HG03196 (cell line): Measurements from ENCODE around the gene INPP5D.

ENCODE experiments used
- ATAC-seq: cut with Tn5 transposase; IDR thresholded peaks from one replicate; pipeline ENCODE4 v1.9.1; 2021; ENCODE audit not compliant: unreplicated experiment

INPP5D gene

DNA sequence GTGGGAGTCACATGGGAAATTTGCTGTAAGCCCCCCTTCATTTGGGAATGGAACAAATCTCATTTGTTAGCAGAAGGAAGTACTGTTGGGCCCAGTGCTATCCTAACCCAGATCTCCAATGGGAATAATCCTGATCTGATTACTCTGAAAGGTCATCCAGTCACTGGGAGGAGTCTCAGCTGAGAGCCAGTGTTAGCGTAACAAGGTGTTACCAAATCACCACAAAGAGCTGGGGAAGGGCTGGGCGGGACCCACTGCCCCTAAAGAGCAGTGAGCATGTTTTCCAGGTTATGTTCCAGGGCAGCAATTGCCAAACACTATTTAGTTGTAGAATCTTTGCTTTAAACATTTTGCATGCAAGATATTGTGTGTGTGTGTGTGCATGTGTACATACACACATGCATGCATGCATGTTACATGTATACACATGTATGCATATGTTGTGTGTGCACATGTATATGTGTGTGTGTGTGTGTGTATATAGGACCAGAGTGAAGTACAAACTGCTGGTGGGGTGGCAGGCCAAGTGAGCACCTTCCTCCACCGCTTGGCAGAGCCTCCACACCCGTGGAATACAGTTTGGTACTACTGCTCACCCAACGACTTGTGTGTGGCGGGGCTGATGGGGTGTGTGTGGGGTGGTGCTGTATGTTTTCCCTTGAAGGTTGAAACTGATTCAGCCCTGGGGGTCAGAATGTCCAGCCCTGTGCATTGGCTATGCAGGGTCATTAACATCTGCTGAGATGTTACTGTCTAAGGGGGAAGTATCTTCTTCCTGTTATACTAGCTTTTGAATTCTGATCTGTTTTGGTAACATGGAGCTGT lies 15.2 kb downstream of the INPP5D start:
- ATAC-seq, result peak; percentile 26

DNA sequence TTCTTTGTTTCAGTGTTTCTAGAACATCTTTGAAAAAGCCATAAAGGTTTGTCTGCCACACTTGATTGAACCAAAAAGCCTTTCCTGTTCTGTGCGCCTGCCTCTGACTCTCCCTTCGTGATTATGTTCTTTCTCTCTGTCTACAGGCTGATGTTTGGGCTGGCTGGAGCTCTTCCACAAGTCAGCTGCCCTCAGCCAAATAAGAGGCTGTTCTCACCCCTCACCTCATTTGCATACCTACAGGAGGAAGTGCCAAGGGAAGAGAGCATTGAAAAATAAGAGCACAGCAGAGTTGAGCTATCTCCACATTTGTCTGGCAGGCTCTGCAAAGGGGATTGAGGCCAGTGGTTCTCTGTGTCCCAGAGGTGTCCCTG lies 15.8 kb downstream of the INPP5D start:
- peak; percentile 46 for ATAC-seq

DNA sequence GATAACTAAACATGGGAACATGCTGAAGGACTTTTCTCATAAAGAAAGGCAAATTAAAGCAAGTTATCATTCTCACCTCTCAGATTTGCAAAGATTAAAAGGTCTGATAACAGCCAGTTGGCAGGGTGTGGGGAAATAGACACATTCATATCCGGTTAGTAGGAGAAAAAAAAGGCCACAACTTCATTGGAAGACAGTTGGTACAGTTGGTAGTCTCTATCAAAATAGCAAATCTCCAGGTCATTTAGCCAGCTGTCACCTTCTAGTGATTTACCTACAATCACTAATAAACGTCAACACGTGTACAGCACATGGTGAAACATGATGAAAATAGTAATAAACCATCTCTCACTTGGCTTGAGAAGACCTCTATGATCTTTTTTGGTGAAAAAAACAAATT lies 16.6 kb downstream of the INPP5D start:
- no peak for ATAC-seq

DNA sequence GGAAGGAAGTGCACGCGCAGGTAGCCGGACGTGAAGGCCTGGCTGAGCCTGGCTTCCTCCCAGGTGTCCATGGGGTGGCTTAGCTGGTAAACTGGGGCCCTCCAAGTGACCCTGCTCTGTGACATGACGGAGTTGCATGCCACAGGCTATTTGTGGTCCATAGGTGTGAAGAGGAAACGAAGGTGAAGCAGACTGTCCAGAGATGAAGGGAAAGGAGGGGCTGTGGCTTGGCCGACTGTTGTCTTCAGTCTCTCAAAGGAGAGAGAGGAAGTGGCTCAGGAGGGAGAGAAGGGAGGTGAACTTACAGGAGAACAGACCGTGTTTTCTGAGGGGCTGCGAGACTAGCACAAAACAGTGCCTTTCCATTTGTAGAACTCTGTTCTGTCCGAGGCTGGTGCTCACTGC lies 19.3 kb downstream of the INPP5D start:
- ATAC-seq, result peak; percentile 39

DNA sequence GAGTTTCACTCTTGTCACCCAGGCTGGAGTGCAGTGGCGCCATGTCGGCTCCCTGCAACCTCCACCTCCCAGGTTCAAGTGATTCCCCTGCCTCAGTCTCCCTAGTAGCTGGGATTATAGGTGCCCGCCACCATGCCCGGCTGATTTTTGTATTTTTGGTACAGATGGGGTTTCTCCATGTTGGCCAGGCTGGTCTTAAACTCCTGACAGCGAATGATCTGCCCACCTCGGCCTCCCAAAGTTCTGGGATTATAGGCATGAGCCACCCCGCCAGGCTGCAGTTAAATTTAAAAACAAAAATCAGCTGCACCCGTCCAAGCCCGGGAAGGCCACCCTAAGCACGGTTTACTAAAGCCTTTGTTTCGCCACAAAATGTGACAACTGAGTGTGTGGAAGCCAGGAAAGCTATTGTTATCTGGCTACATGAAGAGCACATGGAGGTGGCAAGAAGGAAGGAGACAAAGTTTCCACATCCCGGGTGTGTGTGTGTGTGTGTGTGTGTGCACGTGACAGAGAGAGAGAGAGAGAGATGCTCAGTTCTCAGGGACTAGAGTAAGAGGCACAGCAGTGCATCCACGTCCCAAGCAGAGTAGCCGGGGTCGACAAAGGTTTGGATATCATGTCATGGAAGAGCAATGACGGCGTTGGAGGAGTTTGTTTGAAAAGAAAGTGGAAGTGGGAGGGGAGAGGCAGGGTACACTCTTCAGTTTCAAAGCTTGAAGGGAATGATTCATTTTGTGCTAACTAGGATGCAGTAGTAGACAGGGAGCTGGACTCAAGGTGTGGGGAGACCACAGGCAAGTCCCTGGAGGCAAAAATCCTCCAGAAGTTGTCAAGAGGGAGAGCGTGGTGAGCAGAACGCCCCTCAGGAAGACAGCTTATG lies 20.1 kb downstream of the INPP5D start:
- ATAC-seq, result no peak

DNA sequence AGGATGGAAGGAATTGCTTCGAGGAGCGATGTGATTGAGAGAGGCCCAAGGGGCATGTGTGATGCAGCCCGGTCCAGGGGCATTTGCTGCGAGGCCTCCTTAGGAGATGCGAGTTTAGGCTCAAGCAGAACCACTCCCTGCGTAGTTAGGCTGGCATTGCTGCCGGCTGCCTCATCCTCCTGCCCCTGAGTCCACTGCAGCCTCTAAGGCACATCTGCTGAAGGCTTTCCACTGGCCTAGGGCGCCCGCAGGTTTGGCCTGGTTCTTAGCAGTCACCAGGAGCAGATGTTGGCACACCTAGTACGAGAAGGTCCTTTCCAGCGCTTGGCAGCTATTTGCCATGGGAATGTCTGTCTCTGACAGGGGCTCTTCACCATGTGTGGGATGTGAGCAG lies 20.7 kb downstream of the INPP5D start:
- no peak for ATAC-seq

DNA sequence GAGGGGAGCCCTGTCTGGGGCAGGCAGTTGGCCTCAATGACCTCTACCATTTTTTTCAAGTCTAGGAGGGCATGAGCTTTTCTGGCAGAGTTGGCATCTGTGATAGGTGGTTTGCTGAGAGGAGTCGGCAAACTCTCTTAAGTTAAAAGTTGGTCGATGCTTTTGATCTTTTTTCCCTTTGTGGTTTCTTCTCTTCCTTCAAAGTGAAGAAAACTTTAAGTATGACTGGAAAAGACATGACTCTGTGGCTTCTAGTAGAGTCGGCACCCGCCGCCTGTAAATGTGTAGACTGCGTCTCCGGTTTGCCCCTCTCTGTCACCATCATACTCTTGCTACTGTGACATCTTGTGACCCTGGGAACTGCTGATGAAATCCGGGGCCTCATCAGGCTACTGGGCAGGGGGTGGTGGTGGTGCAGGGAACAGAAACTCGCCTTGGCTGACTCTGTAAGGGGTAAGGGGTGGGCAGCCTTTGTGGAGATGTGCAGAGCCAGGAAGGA lies 21.1 kb downstream of the INPP5D start:
- no peak for ATAC-seq

DNA sequence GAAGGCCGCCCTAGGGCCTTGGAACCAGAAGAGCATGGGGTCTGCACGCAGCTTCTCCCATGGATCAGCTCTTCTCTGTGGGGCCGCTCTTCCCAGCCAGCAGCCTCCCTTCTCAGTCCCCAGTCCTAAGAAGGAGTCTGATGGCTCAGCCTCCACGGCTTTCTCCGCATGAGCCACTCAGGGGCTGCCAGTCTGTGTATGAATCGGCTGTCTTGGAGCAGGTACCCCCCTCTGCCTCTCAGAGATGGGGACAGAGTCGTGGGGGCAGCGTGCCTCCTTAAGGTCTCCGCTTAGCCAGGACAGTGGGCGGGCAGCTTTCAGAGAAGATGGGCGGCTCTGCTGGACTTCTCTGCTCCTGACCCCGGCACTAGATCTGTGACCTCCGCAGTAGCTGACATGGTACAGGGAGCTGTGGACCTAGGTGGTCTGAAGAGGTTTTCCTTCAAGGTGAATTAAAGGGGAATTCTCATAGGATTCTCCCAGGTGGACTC lies 21.6 kb downstream of the INPP5D start:
- peak; percentile 0 for ATAC-seq

DNA sequence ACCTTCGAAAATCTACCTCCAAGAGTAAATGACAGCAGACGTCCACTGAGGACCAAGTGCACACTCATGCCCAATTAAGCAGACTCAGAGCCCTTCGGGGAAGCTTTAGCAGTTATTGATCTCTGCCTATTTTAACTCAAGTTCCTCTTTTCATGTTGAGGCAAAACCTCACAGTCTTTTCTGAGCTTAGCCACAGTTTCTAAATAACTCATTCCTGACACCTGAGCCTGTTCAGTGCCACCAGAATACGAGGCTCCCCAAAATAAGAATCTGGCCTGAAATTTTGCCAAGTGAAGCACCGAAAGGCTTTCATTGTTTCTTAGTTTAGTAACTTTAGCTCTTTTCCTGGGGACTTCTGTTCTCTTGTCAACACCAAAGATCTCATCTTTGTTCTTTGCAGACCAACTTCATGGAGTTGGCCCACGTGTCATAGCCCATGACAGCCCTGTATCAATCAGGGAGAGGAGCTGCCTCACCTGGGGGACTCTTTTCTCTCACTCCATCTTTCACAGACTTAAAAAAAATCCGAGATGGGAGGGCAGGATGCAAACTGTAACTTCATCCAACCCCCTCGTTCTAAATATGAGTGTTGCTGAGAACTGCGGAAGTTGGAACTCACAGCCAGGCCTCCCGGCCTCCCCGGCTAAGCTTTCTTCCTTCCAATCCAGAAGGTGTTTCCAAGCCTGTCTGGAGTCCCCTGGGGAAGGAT lies 22.2 kb downstream of the INPP5D start:
- peak; percentile 39 for ATAC-seq

DNA sequence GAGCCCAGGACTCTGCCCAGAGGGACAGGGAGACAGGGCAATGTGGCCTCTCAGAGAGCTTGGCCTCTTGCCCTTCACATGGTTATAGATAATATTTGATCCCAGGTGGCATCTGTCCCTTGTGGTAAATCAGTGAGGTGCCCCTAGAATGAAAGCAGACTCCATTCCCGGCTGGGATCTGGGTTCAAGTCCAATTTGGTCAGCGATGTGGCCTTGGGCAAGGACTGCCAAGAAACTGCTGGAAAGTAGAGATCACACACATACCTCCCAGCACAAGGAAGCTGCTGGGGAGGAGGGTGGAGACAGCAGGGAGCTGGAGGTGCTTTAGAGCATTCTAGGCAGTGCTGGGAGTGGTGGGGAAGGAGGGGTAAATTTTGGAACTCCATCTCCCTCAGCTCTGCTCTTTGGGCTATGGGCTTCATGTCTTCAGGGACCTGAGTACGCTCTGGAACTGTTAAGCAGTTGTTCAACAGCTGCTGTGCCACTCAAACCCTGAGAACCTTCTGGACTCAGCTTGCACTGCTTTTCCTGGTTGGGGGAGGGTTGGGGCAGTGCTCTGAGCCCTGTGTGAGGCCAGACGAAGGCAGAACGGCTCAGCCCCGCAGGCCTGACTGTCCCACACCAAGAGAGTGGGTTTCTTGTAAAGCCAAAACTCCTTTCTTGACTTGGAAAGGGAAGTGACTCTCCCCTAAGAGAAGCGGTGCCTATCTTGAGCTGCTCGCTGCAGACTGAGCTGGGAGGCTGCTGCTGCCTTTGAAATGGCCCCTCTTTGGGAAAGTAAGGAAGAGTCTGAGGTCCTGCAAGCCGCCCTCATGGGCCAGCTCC lies 23.0 kb downstream of the INPP5D start:
- ATAC-seq, result no peak

DNA sequence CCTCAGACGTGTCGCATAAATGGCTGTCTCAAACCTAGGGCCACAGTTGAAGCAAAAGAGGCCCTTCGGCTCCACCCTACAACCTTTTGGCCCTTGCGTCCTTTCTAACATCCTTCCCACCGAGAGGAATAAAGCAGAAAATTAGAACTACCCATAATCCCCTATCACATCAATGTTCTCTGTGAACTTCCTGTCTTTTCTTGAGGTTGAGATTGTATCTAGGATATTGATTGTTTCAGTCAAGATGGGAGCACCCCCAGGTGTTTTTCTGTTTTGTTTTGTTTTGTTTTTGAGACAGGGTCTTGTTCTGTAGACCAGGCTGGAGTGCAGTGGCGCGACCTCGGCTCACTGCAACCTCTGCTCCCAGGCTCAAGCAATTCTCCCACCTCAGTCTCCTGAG lies 23.6 kb downstream of the INPP5D start:
- ATAC-seq, result no peak

DNA sequence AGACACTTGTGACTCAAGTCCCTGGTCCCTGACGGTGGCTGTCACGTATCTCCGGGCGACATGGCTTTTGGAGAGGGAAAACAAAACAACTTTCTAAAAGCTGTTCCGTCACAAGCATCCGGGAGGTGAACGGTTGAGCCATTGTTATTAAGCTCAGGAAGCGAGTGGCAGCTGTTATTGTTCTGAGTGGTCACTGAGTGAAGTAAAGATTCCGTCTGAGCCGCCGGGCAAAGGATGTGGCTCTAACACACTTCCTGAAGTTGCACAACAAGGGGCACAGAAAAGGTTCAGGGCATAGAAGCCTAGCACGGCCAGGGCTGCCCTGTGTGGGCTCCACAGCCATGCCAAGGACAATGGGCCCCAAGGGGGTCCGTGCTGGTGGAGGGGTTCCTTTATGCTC lies 24.3 kb downstream of the INPP5D start:
- peak; percentile 36 for ATAC-seq

DNA sequence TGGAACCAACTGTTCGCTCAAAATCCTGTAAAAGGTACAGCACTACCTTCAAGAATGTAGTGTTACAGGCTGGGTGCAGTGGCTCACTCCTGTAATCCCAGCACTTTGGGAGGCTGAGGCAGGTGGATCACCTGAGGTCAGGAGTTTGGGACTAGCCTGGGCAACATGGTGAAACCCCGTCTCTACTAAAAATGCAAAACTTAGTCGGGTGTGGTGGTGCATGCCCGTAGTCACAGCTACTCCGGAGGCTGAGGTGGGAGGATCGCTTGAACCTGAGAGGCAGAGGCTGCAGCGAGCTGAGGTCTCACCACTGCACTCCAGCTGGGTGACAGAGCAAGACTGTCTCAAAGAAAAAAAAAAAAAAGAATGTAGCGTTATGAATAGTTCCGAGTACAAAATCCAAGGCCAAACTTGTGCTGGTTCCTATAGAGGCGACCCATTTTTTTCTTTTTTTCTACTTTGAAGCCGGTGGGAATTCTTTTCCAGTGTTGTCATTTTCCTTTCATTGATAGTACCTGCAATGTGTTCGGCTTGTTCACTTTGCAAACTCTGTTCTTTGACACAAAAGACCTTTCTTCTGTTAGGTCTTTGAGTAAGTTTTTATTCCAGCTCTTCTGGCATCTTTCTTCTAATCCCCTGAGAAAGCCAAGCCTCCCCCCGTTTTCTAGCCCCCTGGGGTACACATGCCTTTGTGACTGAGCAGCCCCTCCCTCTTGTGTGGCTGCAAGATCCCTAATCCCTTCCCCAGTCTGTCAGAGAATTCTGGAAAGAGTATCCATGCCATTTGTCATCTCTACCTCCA lies 25.1 kb downstream of the INPP5D start:
- ATAC-seq, result no peak

DNA sequence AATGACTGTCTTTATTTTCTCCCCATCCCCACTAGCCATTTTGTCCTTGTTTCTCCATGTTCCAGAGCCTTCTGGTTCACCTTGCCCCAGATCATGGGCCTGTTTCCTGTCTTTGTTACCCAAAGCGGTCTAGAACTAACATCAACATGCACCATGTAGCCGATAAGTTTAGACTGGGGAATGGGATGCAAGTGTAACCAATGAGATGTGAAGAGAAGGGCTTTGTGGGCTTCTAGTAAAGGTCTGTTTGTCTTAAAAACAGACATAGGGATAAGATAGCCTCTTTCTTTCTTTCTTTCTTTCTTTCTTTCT lies 25.7 kb downstream of the INPP5D start:
- ATAC-seq, result no peak

DNA sequence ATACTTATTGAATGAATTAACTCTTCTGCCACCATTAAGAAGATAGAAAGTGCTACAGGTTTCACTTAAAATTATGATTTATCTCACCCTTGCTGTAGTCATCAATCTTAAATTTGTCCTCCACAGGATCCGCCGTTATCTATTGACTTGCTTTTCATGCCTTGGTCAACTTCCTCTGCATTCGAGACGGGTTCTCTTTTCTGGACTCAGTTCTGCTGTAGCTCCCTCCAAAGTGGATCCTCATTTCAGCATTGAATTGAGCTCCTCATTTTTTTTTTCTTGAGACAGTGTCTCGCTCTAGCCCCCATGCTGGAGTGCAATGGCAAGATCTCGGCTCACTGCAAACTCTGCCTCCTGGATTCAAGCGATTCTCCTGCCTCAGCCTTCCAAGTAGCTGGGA lies 27.6 kb downstream of the INPP5D start:
- ATAC-seq, result no peak

DNA sequence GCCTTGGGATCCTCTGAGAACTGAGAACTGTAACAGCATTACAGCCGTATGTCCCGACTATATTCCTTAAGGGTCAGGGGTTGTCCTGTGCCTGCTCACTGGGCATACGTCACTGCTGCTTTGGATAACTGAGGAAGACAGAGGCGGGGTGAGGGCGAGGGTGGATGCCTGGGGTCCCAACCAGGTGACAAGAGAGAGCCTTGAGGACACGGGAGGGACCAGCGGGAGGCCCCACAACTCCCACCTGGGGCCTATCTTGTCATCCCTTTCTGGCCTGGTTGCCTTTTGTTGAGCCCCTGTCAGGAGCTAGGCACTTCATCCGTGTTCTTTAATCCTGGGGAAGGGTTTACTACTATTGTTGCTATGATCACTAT lies 28.8 kb downstream of the INPP5D start:
- no peak for ATAC-seq

DNA sequence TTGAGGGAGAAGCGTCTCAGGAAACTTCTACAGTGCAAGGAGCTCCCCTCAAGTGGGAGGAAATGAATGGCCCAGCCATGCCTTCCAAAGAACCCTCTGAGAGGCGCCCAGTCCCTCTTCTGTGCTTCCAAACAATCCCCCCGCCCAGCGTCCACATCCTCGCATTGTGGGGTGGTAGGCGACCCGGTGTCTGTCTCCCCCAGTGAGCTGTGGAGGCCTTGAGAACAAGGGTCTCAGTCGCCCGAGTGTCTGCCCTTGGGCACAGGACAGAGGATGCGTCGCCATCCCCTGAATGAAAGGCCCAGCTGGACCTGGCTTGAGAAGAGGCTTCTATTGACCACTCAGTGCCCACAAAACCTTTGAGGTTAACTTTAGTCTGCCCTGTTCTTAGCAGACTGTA lies 29.7 kb downstream of the INPP5D start:
- ATAC-seq, result no peak

DNA sequence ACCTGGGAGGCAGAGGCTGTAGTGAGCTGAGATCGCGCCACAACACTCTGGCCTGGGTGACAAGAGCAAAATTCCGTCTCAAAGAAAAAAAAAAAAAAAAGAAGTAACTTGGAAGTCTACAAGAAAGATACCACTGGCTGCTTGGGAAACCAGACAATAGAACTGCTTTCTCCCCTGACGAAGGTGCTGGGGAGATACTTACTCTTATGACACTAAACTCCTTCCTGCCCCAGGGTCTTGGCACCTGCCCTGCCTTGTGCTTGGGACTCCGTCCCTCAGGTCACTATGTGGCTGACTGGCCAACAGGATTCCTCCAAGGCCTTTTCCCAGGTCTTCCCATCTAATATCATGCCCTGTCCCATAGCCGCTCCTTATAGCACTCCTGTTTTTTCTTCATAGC lies 30.7 kb downstream of the INPP5D start:
- ATAC-seq, result no peak

DNA sequence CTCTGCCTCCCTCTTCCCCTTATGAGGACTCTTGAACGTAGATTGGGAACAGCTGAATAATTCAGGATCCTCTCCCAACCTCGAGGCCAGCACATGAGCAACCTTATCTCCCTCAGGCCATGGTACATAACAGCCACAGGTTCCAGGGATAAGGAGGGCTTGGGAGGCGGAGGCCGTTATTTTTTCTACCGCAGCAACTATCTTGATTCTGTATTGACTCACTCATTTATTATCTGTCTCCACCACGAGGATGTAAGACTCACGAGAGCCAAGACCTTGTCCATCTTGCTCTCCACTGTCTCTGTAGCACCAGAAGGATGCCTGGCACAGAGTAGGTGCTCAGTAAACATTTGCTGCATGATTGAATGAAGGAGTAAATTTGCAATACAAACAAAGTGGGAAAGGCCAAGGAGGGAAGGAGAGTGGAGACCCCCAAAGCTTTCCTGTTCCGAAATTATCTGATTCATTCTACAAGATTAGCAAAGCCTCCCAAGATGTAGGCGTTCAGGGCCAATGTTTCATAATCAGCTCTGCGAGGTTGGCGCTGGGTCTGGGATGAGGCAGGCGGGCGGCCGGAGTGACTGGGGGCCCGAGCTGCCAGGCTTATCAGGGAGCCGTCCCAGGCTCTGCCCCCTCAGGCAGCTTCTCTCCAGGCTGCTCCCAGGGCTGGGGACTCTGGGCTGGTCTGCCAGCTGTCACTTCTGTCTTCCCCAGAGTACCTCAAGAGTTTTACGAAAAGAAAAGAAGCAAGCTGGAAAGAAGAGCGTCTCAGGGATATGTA lies 31.6 kb downstream of the INPP5D start:
- ATAC-seq, result no peak
